ENCODE data around the gene NLGN3. TPM values are rescaled to one million over a fixed set of nuclear protein-coding genes. Genes with fewer than 3 reads are reported as not detected.

The NLGN3 gene
- total RNA-seq, 4 donors from 2014 or later: 0.52 to 0.97 (median 0.60) TPM

DNA sequence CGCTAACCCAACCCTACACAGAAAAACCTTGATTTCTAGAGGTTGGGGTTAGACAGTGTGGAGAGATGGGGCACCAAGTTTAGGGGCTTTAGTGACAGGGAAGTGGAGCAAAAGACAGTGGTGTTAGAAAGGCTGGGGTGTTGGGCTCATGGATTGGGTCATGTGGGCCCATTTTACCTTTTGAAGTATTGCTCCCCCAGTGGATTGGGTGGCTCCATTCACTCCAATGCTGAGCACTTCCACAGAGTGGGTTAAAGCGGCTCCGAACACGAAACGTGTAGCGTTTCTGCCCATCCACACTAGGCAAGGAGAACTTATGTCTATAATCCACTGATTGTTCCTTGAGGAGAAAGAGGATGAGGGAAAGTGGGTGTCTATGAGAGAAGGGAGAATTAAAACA lies 35.6 kb upstream of the NLGN3 start:
- Histone ChIP-seq H3K36me3 (no peaks in the 10 kb centered on the region), H3K4me1 (no peaks in the 10 kb centered on the region), H3K27ac (no peak overlapping the region), H3K27me3 (no peaks in the 10 kb centered on the region), H3K4me3 (no peak overlapping the region), H3K9me3 (no peaks in the 10 kb centered on the region)
- WGBS: 79% methylated on average over 5 of the region's 6 CpGs
- no peak for DNase-seq (ENCODE audit: low spot score in 2 of 2)
- TF ChIP-seq, protein P1, sequence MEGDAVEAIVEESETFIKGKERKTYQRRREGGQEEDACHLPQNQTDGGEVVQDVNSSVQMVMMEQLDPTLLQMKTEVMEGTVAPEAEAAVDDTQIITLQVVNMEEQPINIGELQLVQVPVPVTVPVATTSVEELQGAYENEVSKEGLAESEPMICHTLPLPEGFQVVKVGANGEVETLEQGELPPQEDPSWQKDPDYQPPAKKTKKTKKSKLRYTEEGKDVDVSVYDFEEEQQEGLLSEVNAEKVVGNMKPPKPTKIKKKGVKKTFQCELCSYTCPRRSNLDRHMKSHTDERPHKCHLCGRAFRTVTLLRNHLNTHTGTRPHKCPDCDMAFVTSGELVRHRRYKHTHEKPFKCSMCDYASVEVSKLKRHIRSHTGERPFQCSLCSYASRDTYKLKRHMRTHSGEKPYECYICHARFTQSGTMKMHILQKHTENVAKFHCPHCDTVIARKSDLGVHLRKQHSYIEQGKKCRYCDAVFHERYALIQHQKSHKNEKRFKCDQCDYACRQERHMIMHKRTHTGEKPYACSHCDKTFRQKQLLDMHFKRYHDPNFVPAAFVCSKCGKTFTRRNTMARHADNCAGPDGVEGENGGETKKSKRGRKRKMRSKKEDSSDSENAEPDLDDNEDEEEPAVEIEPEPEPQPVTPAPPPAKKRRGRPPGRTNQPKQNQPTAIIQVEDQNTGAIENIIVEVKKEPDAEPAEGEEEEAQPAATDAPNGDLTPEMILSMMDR (IDR thresholded peaks at IDR 0.05): no peak
- TF ChIP-seq EP300 (IDR thresholded peaks at IDR 0.05) (no peak), POLR2A (IDR thresholded peaks at IDR 0.05) (no peak), POLR2AphosphoS5 (IDR thresholded peaks at IDR 0.05) (no peak)

DNA sequence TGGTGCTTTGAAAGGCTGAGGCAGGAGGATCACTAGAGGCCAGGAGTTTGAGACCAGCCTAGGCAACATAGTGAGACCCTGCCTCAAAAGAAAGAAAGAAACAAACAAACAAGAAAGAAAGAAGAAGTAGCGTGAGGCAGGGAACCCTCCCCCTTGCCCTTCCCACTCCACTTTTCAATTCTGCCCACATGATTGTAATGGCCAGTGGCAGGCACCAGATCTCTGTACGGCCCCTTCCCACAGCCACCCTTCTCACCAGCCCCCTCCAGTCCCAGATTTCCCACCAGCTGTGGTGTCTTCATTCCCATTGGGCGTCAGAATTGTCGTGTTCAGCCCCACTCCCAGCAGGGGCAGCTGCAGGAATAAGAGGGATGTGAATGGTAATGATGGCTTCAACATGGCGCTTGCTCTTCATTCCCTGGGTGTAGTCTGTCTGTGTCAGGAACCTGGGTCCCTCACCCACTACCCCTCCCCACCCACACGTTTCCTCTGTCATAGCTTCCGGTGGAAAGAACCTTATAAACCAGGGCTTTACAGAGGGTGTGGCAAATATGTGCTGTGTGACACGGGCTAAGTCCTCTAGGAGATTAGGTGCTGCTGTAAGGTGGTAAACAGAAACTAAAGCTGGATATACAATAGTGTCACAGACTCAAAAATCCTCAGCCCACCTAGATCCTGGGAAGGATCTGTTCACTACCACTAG lies 33.3 kb upstream of the NLGN3 start, which contains the start of gene IL2RG:
IL2RG (minus strand) TSS at position 437 of the 703 bp plus-strand sequence; CDS start at position 399, 38 bp downstream.
- whole genome bisulfite sequencing: 58% methylated on average over 8 of the region's 8 CpGs
- H3K27ac ChIP-seq: no peak within 1 kb of the TSS
- H3K9me3 ChIP-seq: no peaks in the 10 kb centered on the region
- no peak for DNase-seq (ENCODE audit: low spot score in 2 of 2)
- H3K27me3 ChIP-seq: no peaks in the 10 kb centered on the region
- no peaks in the 10 kb centered on the region for H3K36me3 ChIP-seq
- H3K4me3 ChIP-seq: peak within 1 kb of the TSS; percentile 14
- H3K4me1 ChIP-seq: no peaks in the 10 kb centered on the region
- TF ChIP-seq EP300 (IDR thresholded peaks at IDR 0.05) (no peak), POLR2A (IDR thresholded peaks at IDR 0.05) (peak in 1 of 2 donors; percentile 15)
- TF ChIP-seq, protein P1 (IDR thresholded peaks at IDR 0.05): no peak

DNA sequence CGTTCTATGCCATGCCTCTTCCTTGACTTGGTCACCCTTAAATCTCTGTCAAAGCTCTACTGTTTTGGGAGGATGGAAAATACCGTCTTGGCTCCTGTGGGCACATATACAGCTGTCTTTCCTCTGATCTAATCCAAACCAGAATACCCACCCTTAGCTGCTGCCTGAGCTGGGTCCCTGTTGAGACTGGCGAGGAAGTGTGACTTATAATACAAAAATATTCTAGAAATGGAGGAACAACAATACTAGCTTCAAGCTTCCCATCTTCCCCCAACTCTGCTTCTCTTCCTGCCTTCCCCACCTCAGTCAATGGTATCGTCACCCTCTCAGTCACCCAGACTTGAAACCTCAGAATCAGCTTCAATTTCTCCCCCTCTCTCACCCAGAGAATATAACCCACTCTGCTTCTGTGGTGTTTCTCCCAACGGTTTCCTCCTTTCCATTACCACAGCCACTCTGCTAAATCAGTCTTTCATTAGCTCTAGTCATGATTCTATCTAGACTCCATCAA lies 32.7 kb upstream of the NLGN3 start:
- WGBS: 46% methylated on average over 5 of the region's 5 CpGs
- H3K27me3 ChIP-seq: no peaks in the 10 kb centered on the region
- H3K36me3 ChIP-seq: no peaks in the 10 kb centered on the region
- no peak for DNase-seq (ENCODE audit: low spot score in 2 of 2)
- H3K27ac ChIP-seq: no peak overlapping the region
- peak overlapping the region; percentile 14 for H3K4me3 ChIP-seq
- no peak for TF ChIP-seq EP300 (IDR thresholded peaks at IDR 0.05)
- H3K9me3 ChIP-seq: no peaks in the 10 kb centered on the region
- no peaks in the 10 kb centered on the region for H3K4me1 ChIP-seq

DNA sequence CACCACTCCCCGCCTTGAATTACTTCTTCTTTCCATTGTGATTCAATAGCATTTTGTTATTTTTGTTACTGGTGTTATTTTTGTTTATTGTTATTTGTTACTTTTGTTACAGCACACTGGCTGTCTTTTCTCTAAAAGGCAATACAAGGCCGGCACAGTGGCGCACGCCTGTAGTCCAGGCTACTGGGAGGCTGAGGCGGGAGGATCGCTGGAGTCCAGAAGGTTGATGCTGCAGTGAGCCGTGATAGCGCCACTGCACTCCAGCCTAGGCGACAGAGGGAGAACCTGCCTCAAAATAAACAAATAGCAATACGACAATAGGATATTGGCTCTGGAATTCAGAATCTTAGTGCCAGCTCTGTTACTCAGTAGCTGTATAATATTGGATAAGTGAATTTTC lies 27.3 kb upstream of the NLGN3 start:
- whole genome bisulfite sequencing: 82% methylated on average over 10 of the region's 10 CpGs
- Histone ChIP-seq H3K36me3 (peaks cover 14% of the 10 kb centered on the region), H3K4me3 (no peak overlapping the region), H3K9me3 (no peaks in the 10 kb centered on the region), H3K27ac (no peak overlapping the region), H3K4me1 (peaks cover 14% of the 10 kb centered on the region), H3K27me3 (no peaks in the 10 kb centered on the region)
- no peak for DNase-seq (ENCODE audit: low spot score in 2 of 2)
- TF ChIP-seq POLR2A (IDR thresholded peaks at IDR 0.05) (no peak), EP300 (IDR thresholded peaks at IDR 0.05) (no peak), POLR2AphosphoS5 (IDR thresholded peaks at IDR 0.05) (no peak)
- TF ChIP-seq, protein P1 (IDR thresholded peaks at IDR 0.05): no peak

DNA sequence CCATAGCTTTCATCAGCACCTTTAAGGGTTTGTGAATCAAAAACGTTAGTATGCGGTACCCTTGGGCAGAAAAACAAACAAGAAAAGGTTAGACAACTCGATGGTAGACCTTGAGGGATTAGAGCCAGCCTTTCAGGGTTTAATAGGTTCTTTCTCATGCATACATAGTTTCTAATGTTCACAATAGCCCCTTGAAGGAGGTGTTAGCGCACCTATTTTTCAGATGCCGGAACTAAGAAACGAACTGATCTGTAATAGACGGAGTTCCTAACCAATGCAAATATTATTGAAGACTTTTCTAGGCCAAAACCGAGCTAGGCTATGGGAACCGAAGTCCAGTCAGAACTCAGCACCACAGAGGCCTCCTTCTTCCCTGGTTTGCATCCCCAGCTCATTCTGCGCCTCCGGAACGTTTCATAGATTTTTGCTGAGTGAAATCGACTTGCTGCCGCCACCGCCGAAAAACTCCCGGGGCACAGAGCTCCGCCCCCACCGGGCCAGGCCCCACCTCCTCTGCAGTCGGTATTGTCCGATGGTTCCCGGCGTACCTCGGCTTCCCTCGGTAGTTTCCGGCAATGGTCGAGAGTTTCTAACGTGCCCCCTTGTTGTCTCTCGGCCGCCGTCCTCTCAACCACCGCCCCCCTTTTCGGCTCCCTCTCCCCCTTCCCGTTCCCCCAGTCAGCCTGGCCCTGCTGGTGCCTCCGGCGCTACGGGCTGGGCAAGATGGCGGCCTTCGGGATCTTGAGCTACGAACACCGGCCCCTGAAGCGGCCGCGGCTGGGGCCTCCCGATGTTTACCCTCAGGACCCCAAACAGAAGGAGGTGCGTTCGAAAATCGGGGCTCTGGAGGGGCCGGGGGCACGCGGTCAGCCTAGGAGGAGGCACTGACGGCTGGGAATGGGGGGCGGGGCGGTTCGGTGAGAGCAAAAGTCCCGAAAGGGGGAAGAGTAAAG lies 26.3 kb upstream of the NLGN3 start, which contains the start of gene MED12:
MED12 (plus strand) TSS at position 565 of the 953 bp plus-strand sequence; CDS start at position 724, 159 bp downstream.
- Histone ChIP-seq H3K9me3 (no peaks in the 10 kb centered on the region), H3K36me3 (peaks cover 24% of the 10 kb centered on the region), H3K27me3 (no peaks in the 10 kb centered on the region), H3K27ac (peak within 1 kb of the TSS; percentile 80), H3K4me3 (peak within 1 kb of the TSS; percentile 52), H3K4me1 (peaks cover 14% of the 10 kb centered on the region)
- peak; percentile 85 to 86 for DNase-seq (ENCODE audit: low spot score in 2 of 2)
- TF ChIP-seq POLR2AphosphoS5 (IDR thresholded peaks at IDR 0.05): no peak
- TF ChIP-seq EP300 (IDR thresholded peaks at IDR 0.05): no peak
- TF ChIP-seq, protein P1 (IDR thresholded peaks at IDR 0.05): no peak
- no peak for TF ChIP-seq POLR2A (IDR thresholded peaks at IDR 0.05)
- WGBS: 39% methylated on average over 53 of the region's 56 CpGs
